Mesothelial cell of epicardium (in vitro differentiated cells): Measurements from ENCODE around the gene PMM2. TPM values are rescaled to one million over a fixed set of nuclear protein-coding genes. Genes with fewer than 3 reads are reported as not detected.

Source experiments
- DNase-seq, 2 experiments: peaks; one replicate each; pipeline ENCODE4 v3.0.0; 2021; ENCODE audit warnings: low spot score in 2 of 2; ENCODE audit not compliant: unreplicated experiment in 2 of 2
- H3K27ac Mint-ChIP-seq: 2 replicates; pipeline ENCODE4 v1.8.0; 2021; ENCODE audit warnings: mixed read lengths
- H3K27me3 Mint-ChIP-seq: 2 replicates; pipeline ENCODE4 v1.8.0; 2021; ENCODE audit warnings: low read depth, mixed read lengths
- H3K36me3 Mint-ChIP-seq: 2 replicates; pipeline ENCODE4 v1.8.0; 2021; ENCODE audit warnings: mixed read lengths
- H3K4me1 Mint-ChIP-seq: 2 replicates; pipeline ENCODE4 v1.8.0; 2021; ENCODE audit warnings: mixed read lengths
- H3K4me3 Mint-ChIP-seq: 2 replicates; pipeline ENCODE4 v1.8.0; 2021; ENCODE audit warnings: mild to moderate bottlenecking, moderate library complexity, mixed read lengths
- H3K9me3 Mint-ChIP-seq: 2 replicates; pipeline ENCODE4 v1.8.0; 2021; ENCODE audit warnings: mixed read lengths
- total RNA-seq: library from RNA; stranded (reverse); gene quantifications from 3 replicates; pipeline ENCODE4 v1.2.1, GENCODE V29; 2021
- TF ChIP-seq, protein P1 (sequence below): fragments of 200-600 bp; sonication (generic); IDR thresholded peaks from one replicate; pipeline ENCODE4 v1.5.0; 2021; ENCODE audit warnings: antibody characterized with exemption; ENCODE audit not compliant: unreplicated experiment

Gene PMM2
- total RNA-seq, 1 donor from 2014 or later: 41.7 TPM

DNA sequence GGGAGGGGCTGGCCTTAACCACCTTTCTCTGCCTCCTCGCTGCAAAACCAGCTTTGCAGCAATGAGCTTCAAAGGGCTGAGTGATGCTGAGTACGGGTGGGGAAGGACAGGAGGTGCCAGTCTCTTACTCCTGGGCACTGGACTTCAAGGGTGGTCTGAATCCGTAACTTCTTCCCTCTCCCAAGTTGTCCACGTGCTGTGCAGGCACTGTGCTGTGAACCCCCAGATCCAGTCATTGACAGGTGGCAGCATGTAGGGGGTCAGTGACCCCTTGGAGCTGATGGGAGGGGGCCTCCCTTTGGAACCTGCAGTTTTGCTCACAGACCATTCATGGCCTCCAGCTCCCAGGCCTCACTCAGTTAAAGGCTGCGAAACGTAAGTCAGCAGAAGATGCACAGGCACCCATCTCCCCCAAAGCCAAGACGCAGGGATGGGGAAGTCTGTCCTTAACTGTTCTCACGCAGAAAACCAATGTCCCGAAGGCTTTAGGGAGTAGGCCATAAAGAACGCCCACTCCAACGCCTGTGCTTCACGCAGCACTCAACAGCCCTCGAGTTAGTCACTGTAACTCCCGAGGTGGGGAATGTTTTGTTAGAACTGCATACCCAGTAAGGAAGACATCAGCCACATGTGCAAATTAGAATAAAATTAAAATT, 92.4 kb downstream of the PMM2 start:
- H3K27ac Mint-ChIP-seq: no peak overlapping the region
- peaks cover 24% of the 10 kb centered on the region for H3K36me3 Mint-ChIP-seq
- TF ChIP-seq, protein P1, sequence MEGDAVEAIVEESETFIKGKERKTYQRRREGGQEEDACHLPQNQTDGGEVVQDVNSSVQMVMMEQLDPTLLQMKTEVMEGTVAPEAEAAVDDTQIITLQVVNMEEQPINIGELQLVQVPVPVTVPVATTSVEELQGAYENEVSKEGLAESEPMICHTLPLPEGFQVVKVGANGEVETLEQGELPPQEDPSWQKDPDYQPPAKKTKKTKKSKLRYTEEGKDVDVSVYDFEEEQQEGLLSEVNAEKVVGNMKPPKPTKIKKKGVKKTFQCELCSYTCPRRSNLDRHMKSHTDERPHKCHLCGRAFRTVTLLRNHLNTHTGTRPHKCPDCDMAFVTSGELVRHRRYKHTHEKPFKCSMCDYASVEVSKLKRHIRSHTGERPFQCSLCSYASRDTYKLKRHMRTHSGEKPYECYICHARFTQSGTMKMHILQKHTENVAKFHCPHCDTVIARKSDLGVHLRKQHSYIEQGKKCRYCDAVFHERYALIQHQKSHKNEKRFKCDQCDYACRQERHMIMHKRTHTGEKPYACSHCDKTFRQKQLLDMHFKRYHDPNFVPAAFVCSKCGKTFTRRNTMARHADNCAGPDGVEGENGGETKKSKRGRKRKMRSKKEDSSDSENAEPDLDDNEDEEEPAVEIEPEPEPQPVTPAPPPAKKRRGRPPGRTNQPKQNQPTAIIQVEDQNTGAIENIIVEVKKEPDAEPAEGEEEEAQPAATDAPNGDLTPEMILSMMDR: no peak
- DNase-seq: no peak
- H3K9me3 Mint-ChIP-seq: no peaks in the 10 kb centered on the region
- no peak overlapping the region for H3K4me3 Mint-ChIP-seq
- no peaks in the 10 kb centered on the region for H3K4me1 Mint-ChIP-seq
- no peaks in the 10 kb centered on the region for H3K27me3 Mint-ChIP-seq

DNA sequence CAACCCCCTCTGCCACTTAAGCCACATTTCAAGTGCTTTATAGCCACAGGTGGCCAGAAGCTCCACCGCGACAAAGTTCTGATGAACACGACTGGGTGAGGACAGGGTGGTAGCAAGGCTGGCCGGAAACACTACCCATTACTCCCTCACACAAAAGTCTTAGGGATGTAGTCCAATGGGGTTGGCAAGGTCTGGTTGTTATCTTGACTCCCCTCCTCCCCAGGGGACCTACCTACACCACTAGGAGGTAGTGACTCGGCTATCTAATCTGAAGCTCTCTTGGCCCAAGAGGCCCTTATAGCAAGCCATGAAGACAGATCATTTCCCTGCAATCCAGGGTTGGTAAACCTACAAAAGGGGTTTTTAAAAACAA, 92.9 kb downstream of the PMM2 start:
- no peak overlapping the region for H3K27ac Mint-ChIP-seq
- H3K36me3 Mint-ChIP-seq: peaks cover 30% of the 10 kb centered on the region
- DNase-seq: no peak
- TF ChIP-seq, protein P1: no peak
- no peaks in the 10 kb centered on the region for H3K4me1 Mint-ChIP-seq
- H3K27me3 Mint-ChIP-seq: no peaks in the 10 kb centered on the region
- H3K9me3 Mint-ChIP-seq: no peaks in the 10 kb centered on the region
- no peak overlapping the region for H3K4me3 Mint-ChIP-seq

DNA sequence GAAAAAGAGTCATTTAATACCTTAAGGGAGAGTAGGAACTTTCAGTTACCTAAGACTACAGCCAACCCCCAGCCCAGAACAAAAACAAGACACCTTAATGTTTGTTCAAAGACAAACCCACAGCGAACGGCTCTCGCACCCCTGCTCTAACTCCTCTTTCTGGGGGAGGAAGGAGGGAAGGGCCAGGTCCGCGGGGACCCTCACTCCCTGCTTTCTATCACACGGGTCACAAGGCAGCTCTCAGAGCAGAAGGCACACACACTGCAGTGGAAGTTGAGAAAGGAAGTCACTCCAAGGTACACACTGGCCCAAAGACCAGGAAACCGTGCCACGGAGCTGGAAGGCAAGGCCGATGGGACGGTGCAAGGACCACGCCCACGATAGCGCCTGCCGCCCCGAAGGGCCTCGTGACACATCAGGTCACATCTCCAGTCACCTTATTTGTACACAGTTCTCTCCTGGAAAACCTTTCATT, 94.5 kb downstream of the PMM2 start:
- Mint-ChIP-seq H3K36me3 (peaks cover 33% of the 10 kb centered on the region), H3K4me1 (no peaks in the 10 kb centered on the region), H3K27me3 (no peaks in the 10 kb centered on the region), H3K9me3 (no peaks in the 10 kb centered on the region), H3K4me3 (no peak overlapping the region), H3K27ac (no peak overlapping the region)
- no peak for DNase-seq
- TF ChIP-seq, protein P1: no peak

DNA sequence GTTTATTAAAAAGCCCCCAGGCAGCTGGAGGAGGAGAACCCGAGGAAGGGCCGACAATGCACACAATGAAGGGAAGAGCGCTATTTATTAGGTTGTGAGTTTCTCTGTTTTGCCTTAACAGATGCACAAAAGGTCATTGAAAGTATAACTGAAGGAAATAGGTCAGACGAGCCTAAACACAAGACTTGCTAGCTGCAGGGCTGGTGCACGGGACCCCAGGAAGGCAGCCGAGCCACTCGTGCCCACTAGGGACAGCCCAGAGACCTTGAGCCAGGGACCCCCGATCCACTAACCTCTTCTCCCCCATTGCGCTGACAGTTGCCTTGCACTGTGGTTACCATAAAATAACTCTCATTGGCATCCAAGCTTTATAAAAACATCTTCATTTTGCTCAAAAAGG, 95.8 kb downstream of the PMM2 start:
- no peak for DNase-seq
- no peaks in the 10 kb centered on the region for H3K4me1 Mint-ChIP-seq
- H3K27me3 Mint-ChIP-seq: no peaks in the 10 kb centered on the region
- H3K9me3 Mint-ChIP-seq: no peaks in the 10 kb centered on the region
- peaks cover 37% of the 10 kb centered on the region for H3K36me3 Mint-ChIP-seq
- H3K27ac Mint-ChIP-seq: no peak overlapping the region
- no peak overlapping the region for H3K4me3 Mint-ChIP-seq
- TF ChIP-seq, protein P1: no peak

DNA sequence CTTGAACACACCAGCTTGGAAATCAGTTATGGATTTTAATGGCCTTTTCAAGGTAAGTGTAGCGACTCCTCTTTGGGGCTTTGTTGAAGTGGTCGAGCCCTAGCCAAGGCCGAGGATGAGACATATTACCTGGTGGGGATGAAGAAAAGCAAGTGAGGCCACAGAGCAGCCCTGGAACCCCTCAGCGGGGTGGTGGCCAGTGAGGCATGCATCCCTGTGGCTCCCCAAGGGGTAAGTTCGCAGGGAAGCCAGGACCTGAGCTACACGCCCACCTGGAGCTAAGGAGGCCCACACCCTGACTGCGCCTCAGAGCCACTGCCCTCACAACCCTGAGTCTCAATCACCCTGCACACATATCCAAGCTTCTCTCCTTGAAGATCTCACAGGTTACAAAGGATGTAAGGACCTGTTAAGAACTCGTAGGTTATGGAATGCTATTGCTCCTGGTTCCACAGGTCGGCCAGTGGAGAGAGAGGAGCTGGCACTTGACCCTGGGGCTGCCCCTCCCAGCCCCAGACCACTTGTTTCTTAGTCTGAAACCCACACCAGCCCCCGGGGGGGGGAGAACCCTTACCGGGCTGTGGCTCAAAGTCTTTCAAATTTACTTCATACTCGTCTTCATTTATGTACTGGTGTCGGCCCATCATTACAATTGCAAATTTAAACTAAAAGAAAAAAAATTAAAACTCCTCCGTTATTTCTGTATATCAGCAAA, 96.5 kb downstream of the PMM2 start:
- Mint-ChIP-seq H3K9me3 (no peaks in the 10 kb centered on the region), H3K36me3 (peaks cover 40% of the 10 kb centered on the region), H3K4me3 (no peak overlapping the region), H3K4me1 (no peaks in the 10 kb centered on the region), H3K27me3 (no peaks in the 10 kb centered on the region), H3K27ac (no peak overlapping the region)
- no peak for DNase-seq
- TF ChIP-seq, protein P1: no peak
